Measurements from ENCODE around the gene GTF2H3. TPM values are rescaled to one million over a fixed set of nuclear protein-coding genes. Genes with fewer than 3 reads are reported as not detected.

The GTF2H3 gene
- total and polyA plus RNA-seq, 2 experiments from 2014 or later, result 10.5 to 27.7 TPM

DNA sequence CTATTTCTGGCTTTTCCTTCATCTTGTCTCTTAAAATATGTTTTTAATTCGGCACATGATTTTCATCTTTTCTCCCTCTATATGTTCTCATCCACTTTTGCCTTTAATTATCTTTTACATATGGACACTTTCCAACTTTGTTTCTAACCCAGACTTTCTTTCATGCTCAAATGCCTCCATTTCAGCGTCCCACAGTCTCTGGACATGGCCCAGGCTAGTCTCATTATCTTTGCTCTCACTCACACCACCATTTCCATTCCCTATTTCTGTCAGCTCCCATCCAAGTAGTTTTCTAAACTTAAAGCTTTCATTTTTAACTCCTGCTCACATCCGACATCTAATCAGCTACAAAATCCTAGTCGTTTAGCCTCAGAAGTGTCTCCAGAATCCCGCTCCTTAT lies 14.8 kb downstream of the GTF2H3 start:
- no peak for TF ChIP-seq JUNB (IDR thresholded peaks at IDR 0.05; ENCODE audit: unreplicated experiment)
- no peak for TF ChIP-seq STAT1 (IDR thresholded peaks at IDR 0.05; ENCODE audit: unreplicated experiment)
- no peak for TF ChIP-seq NANOG (IDR thresholded peaks at IDR 0.05; ENCODE audit: borderline replicate concordance)
- no peak for TF ChIP-seq ZNF331 (CRISPR knock-in tag; IDR thresholded peaks at IDR 0.05; ENCODE audit: low read depth)
- TF ChIP-seq, protein P1, sequence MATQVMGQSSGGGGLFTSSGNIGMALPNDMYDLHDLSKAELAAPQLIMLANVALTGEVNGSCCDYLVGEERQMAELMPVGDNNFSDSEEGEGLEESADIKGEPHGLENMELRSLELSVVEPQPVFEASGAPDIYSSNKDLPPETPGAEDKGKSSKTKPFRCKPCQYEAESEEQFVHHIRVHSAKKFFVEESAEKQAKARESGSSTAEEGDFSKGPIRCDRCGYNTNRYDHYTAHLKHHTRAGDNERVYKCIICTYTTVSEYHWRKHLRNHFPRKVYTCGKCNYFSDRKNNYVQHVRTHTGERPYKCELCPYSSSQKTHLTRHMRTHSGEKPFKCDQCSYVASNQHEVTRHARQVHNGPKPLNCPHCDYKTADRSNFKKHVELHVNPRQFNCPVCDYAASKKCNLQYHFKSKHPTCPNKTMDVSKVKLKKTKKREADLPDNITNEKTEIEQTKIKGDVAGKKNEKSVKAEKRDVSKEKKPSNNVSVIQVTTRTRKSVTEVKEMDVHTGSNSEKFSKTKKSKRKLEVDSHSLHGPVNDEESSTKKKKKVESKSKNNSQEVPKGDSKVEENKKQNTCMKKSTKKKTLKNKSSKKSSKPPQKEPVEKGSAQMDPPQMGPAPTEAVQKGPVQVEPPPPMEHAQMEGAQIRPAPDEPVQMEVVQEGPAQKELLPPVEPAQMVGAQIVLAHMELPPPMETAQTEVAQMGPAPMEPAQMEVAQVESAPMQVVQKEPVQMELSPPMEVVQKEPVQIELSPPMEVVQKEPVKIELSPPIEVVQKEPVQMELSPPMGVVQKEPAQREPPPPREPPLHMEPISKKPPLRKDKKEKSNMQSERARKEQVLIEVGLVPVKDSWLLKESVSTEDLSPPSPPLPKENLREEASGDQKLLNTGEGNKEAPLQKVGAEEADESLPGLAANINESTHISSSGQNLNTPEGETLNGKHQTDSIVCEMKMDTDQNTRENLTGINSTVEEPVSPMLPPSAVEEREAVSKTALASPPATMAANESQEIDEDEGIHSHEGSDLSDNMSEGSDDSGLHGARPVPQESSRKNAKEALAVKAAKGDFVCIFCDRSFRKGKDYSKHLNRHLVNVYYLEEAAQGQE (IDR thresholded peaks at IDR 0.05; ENCODE audit: unreplicated experiment), result no peak
- no peak for TF ChIP-seq ZNF114 (CRISPR knock-in tag; IDR thresholded peaks at IDR 0.05)
- TF ChIP-seq POLR2AphosphoS5 (IDR thresholded peaks at IDR 0.05; ENCODE audit: low read depth), result no peak
- TF ChIP-seq, protein P2, sequence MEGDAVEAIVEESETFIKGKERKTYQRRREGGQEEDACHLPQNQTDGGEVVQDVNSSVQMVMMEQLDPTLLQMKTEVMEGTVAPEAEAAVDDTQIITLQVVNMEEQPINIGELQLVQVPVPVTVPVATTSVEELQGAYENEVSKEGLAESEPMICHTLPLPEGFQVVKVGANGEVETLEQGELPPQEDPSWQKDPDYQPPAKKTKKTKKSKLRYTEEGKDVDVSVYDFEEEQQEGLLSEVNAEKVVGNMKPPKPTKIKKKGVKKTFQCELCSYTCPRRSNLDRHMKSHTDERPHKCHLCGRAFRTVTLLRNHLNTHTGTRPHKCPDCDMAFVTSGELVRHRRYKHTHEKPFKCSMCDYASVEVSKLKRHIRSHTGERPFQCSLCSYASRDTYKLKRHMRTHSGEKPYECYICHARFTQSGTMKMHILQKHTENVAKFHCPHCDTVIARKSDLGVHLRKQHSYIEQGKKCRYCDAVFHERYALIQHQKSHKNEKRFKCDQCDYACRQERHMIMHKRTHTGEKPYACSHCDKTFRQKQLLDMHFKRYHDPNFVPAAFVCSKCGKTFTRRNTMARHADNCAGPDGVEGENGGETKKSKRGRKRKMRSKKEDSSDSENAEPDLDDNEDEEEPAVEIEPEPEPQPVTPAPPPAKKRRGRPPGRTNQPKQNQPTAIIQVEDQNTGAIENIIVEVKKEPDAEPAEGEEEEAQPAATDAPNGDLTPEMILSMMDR (conservative IDR thresholded peaks at IDR 0.05; ENCODE audit: low read depth in 2 of 2), result no peak
- no peak for ATAC-seq
- H3K4me1 Mint-ChIP-seq, result no peaks in the 10 kb centered on the region
- H3K9me2 ChIP-seq (ENCODE audit: insufficient read depth), result no peaks in the 10 kb centered on the region
- no peak overlapping the region for H3K27ac ChIP-seq (ENCODE audit: low read depth)
- H3F3A ChIP-seq (replicated peaks; ENCODE audit: low read depth), result peaks cover 3% of the 10 kb centered on the region; the same call in 1 of the 2 replicates
- H3K36me3 Mint-ChIP-seq (ENCODE audit: low read depth), result peaks cover 55% of the 10 kb centered on the region
- H3K9me3 Mint-ChIP-seq, result no peaks in the 10 kb centered on the region
- no peak overlapping the region for H3K27ac Mint-ChIP-seq
- H3K27me3 Mint-ChIP-seq (ENCODE audit: insufficient read depth, low read depth, poor library complexity), result peaks cover 3% of the 10 kb centered on the region
- no peak overlapping the region for H3K4me3 Mint-ChIP-seq
- H2AFZ ChIP-seq, result no peak overlapping the region
- no peaks in the 10 kb centered on the region for H3K27me3 ChIP-seq (ENCODE audit: insufficient read depth)
- 0 out of 2 replicates have a peak, but pooled peaks cover 5% of the 10 kb centered on the region for H4K20me1 ChIP-seq (replicated peaks; ENCODE audit: insufficient read depth)
- H3K4me1 ChIP-seq (ENCODE audit: insufficient read depth), result no peaks in the 10 kb centered on the region
- H3K4me2 ChIP-seq, result no peak overlapping the region
- no peak overlapping the region for H3K4me3 ChIP-seq
- no peak for DNase-seq (ENCODE audit: low spot score)
- no peaks in the 10 kb centered on the region for H3K79me2 ChIP-seq (replicated peaks; ENCODE audit: insufficient read depth)
- H3K36me3 ChIP-seq (ENCODE audit: insufficient read depth), result peaks cover 24% of the 10 kb centered on the region

DNA sequence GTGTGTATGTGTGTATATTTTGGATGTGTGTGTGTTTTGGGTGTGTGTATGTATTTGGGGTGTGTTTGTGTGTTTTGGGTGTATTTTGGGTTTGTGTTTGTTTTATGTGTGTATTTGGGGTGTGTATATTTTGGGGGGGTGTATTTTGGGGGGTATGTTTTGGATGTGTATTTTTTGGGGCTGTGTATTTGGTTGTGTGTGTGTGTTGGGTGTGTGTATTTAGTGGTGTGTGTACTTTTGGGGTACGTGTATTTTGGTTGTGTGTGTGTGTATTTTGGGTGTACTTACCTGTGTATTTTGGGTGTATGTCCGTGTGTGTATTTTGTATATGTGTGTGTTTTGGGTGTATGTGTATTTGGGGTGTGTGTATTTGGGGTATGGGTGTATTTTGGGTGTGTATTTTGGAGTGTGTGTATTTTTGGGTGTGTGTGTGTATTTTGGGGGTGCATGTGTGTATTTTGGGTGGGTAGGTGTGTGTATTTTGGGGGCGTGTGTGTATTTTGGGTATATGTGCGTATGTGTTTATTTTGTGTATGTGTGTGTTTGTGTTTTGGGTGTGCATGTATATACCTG lies 20.6 kb downstream of the GTF2H3 start:
- Mint-ChIP-seq H3K4me3 (no peak overlapping the region), H3K4me1 (no peaks in the 10 kb centered on the region), H3K36me3 (ENCODE audit: low read depth) (peaks cover 51% of the 10 kb centered on the region), H3K27ac (no peak overlapping the region), H3K9me3 (no peaks in the 10 kb centered on the region), H3K27me3 (ENCODE audit: insufficient read depth, low read depth, poor library complexity) (peaks cover 3% of the 10 kb centered on the region)
- no peak for ATAC-seq
- Histone ChIP-seq H3K79me2 (replicated peaks; ENCODE audit: insufficient read depth) (no peaks in the 10 kb centered on the region), H3K4me2 (no peak overlapping the region), H2AFZ (no peak overlapping the region), H3K4me1 (ENCODE audit: insufficient read depth) (no peaks in the 10 kb centered on the region), H3F3A (replicated peaks; ENCODE audit: low read depth) (peaks cover 7% of the 10 kb centered on the region; the same call in 1 of the 2 replicates), H4K20me1 (replicated peaks; ENCODE audit: insufficient read depth) (no peaks in the 10 kb centered on the region; the same call in 1 of the 2 replicates), H3K4me3 (no peak overlapping the region), H3K9me2 (ENCODE audit: insufficient read depth) (no peaks in the 10 kb centered on the region), H3K36me3 (ENCODE audit: insufficient read depth) (peaks cover 12% of the 10 kb centered on the region), H3K27me3 (ENCODE audit: insufficient read depth) (no peaks in the 10 kb centered on the region), H3K27ac (ENCODE audit: low read depth) (no peak overlapping the region)
- no peak for DNase-seq (ENCODE audit: low spot score)
- TF ChIP-seq ZNF331 (CRISPR knock-in tag; IDR thresholded peaks at IDR 0.05; ENCODE audit: low read depth) (no peak), ZNF114 (CRISPR knock-in tag; IDR thresholded peaks at IDR 0.05) (no peak), STAT1 (IDR thresholded peaks at IDR 0.05; ENCODE audit: unreplicated experiment) (no peak), JUNB (IDR thresholded peaks at IDR 0.05; ENCODE audit: unreplicated experiment) (no peak)
- TF ChIP-seq, protein P1 (IDR thresholded peaks at IDR 0.05; ENCODE audit: unreplicated experiment), result no peak

All from GM23338 (cell line).